H9 (cell line): ENCODE data around the gene GRXCR2. TPM values are rescaled to one million over a fixed set of nuclear protein-coding genes. Genes with fewer than 3 reads are reported as not detected.

Experiments used
- DNase-seq: peaks from one replicate; pipeline ENCODE4 v3.0.0-alpha.2; 2017
- H2AFZ ChIP-seq: one replicate; pipeline ENCODE4 v1.6.1; 2013; ENCODE audit warnings: mild to moderate bottlenecking, low read length, control low read depth, moderate library complexity
- H2AK5ac ChIP-seq: 2 replicates; pipeline ENCODE4 v1.6.1; 2013; ENCODE audit warnings: low read length, control low read depth, mixed read lengths; ENCODE audit not compliant: insufficient read length
- H2BK120ac ChIP-seq: one replicate; pipeline ENCODE4 v1.6.1; 2013; ENCODE audit warnings: low read depth, mild to moderate bottlenecking, low read length, control low read depth, inconsistent platforms; ENCODE audit not compliant: poor library complexity, severe bottlenecking
- H2BK12ac ChIP-seq: 2 replicates; pipeline ENCODE4 v1.6.1; 2013; ENCODE audit warnings: low read length, control low read depth, mixed read lengths, low read depth; ENCODE audit not compliant: insufficient read length
- H2BK15ac ChIP-seq: 2 replicates; pipeline ENCODE4 v1.6.1; 2013; ENCODE audit warnings: low read depth, low read length, control low read depth
- H2BK20ac ChIP-seq: one replicate; pipeline ENCODE4 v1.6.1; 2013; ENCODE audit warnings: low read depth, mild to moderate bottlenecking, low read length, control low read depth, inconsistent platforms; ENCODE audit not compliant: poor library complexity, severe bottlenecking
- H2BK5ac ChIP-seq: 2 replicates; pipeline ENCODE4 v1.6.1; 2013; ENCODE audit warnings: low read length, control low read depth, mixed read lengths; ENCODE audit not compliant: insufficient read length
- H3K14ac ChIP-seq: 2 replicates; pipeline ENCODE4 v1.6.1; 2013; ENCODE audit warnings: low read length, control low read depth; ENCODE audit not compliant: insufficient read depth
- H3K18ac ChIP-seq: 2 replicates; pipeline ENCODE4 v1.6.1; 2013; ENCODE audit warnings: low read depth, mild to moderate bottlenecking, mixed read lengths, low read length, control low read depth; ENCODE audit not compliant: insufficient read length
- H3K23ac ChIP-seq: 2 replicates; pipeline ENCODE4 v1.6.1; 2013; ENCODE audit warnings: low read length, control low read depth, mixed read lengths, low read depth; ENCODE audit not compliant: insufficient read length
- H3K23me2 ChIP-seq: 2 replicates; pipeline ENCODE4 v1.6.1; 2013; ENCODE audit warnings: low read depth, mild to moderate bottlenecking, mixed read lengths, low read length, control low read depth; ENCODE audit not compliant: insufficient read length, poor library complexity, severe bottlenecking
- H3K27ac ChIP-seq: 2 replicates; pipeline ENCODE4 v1.5.1; 2013; ENCODE audit warnings: low read length, control low read depth, mixed read lengths, low read depth; ENCODE audit not compliant: insufficient read length
- H3K27me3 ChIP-seq: 2 replicates; pipeline ENCODE4 v1.6.1; 2013; ENCODE audit warnings: low read length, control low read depth, inconsistent platforms; ENCODE audit not compliant: insufficient read depth
- H3K4ac ChIP-seq: 2 replicates; pipeline ENCODE4 v1.6.1; 2013; ENCODE audit warnings: low read depth, mild to moderate bottlenecking, control low read depth, inconsistent platforms, low read length, moderate library complexity
- H3K4me1 ChIP-seq: 2 replicates; pipeline ENCODE4 v1.6.1; 2013; ENCODE audit warnings: low read length, control low read depth, inconsistent platforms; ENCODE audit not compliant: insufficient read depth
- H3K4me2 ChIP-seq: 2 replicates; pipeline ENCODE4 v1.6.1; 2013; ENCODE audit warnings: low read length, control low read depth, mixed read lengths; ENCODE audit not compliant: insufficient read length, insufficient read depth
- H3K56ac ChIP-seq: 2 replicates; pipeline ENCODE4 v1.6.1; 2013; ENCODE audit warnings: low read depth, mild to moderate bottlenecking, mixed read lengths, low read length, control low read depth; ENCODE audit not compliant: insufficient read length
- H3K79me1 ChIP-seq: 2 replicates; pipeline ENCODE4 v1.6.1; 2013; ENCODE audit warnings: low read depth, mild to moderate bottlenecking, moderate library complexity, low read length, control low read depth, inconsistent platforms; ENCODE audit not compliant: insufficient read depth, poor library complexity, severe bottlenecking
- H3K79me2 ChIP-seq: 2 replicates; pipeline ENCODE4 v1.6.1; 2013; ENCODE audit warnings: low read length, control low read depth, inconsistent platforms; ENCODE audit not compliant: insufficient read depth
- H3K9ac ChIP-seq: 2 replicates; pipeline ENCODE4 v1.6.1; 2013; ENCODE audit warnings: low read length, control low read depth, mixed read lengths; ENCODE audit not compliant: insufficient read length; ENCODE audit errors: extremely low read depth
- H3K9me3 ChIP-seq: one replicate; pipeline ENCODE4 v1.6.1; 2013; ENCODE audit warnings: low read depth, low read length, inconsistent platforms; ENCODE audit not compliant: control insufficient read depth
- H3T11ph ChIP-seq: one replicate; pipeline ENCODE4 v1.6.1; 2013; ENCODE audit warnings: mild to moderate bottlenecking, low read length, control low read depth, inconsistent platforms
- H4K20me1 ChIP-seq: one replicate; pipeline ENCODE4 v1.6.1; 2013; ENCODE audit not compliant: control insufficient read depth, insufficient read length, insufficient read depth
- H4K5ac ChIP-seq: 2 replicates; pipeline ENCODE4 v1.6.1; 2013; ENCODE audit warnings: low read depth, mild to moderate bottlenecking, mixed read lengths, low read length, control low read depth; ENCODE audit not compliant: insufficient read length
- H4K8ac ChIP-seq: replicated peaks from 2 replicates; pipeline ENCODE4 v1.6.1; 2013; ENCODE audit warnings: low read length, control low read depth, mixed read lengths, low read depth; ENCODE audit not compliant: insufficient read length
- H4K91ac ChIP-seq: 2 replicates; pipeline ENCODE4 v1.6.1; 2013; ENCODE audit warnings: low read depth, mild to moderate bottlenecking, moderate library complexity, mixed read lengths, low read length, control low read depth; ENCODE audit not compliant: insufficient read length
- H3K27ac Mint-ChIP-seq, 3 experiments: 2 replicates in 2 of 3; 3 replicates in 1 of 3; pipeline ENCODE4 v1.8.0; 2020 to 2021; ENCODE audit warnings: mixed read lengths in 3 of 3, mild to moderate bottlenecking in 1 of 3, moderate library complexity in 1 of 3
- H3K27me3 Mint-ChIP-seq: 2 replicates; pipeline ENCODE4 v1.8.0; 2021; ENCODE audit warnings: low read depth, mild to moderate bottlenecking, moderate library complexity, mixed read lengths
- H3K36me3 Mint-ChIP-seq, 3 experiments: 2 replicates in 2 of 3; 3 replicates in 1 of 3; pipeline ENCODE4 v1.8.0; 2020 to 2021; ENCODE audit warnings: low read depth in 3 of 3, mixed read lengths in 3 of 3; ENCODE audit not compliant: insufficient read depth in 1 of 3
- H3K4me1 Mint-ChIP-seq, 2 experiments: 2 replicates each; pipeline ENCODE4 v1.8.0; 2020; ENCODE audit warnings: mixed read lengths in 2 of 2
- H3K4me3 Mint-ChIP-seq, 2 experiments: 2 replicates in 1 of 2; 3 replicates in 1 of 2; pipeline ENCODE4 v1.8.0; 2020 to 2021; ENCODE audit warnings: mild to moderate bottlenecking in 2 of 2, mixed read lengths in 2 of 2, moderate library complexity in 1 of 2
- H3K9me3 Mint-ChIP-seq, 2 experiments: 2 replicates in 1 of 2; 3 replicates in 1 of 2; pipeline ENCODE4 v1.8.0; 2020; ENCODE audit warnings: mild to moderate bottlenecking in 2 of 2, mixed read lengths in 2 of 2, moderate library complexity in 1 of 2
- CTCF ChIP-seq: fragments of 200-600 bp; sonication (generic); conservative IDR thresholded peaks from 3 replicates; pipeline ENCODE4 v1.8.0; 2021; ENCODE audit warnings: antibody characterized with exemption, mild to moderate bottlenecking
- WGBS: extraction: QIAGEN DNeasy Blood & Tissue Kit; methylation state at CpG from one replicate; pipeline ENCODE4 v1.1.7; 2013; ENCODE audit warnings: missing lambda C conversion rate, low lambda C conversion rate, mixed read lengths; ENCODE audit not compliant: insufficient read length; ENCODE audit errors: extremely low coverage; 5-methylcytosine and 5-hydroxymethylcytosine counted together
- total RNA-seq: library from RNA; stranded (reverse); gene quantifications from 2 replicates; pipeline ENCODE4 v1.2.1, GENCODE V29; 2021

Gene GRXCR2
- total RNA-seq, 1 experiment from 2014 or later = not detected

- DNase-seq = no peak
- Histone ChIP-seq H3K27ac (no peak overlapping the region), H2BK20ac (no peak overlapping the region), H3K4me1 (no peaks in the 10 kb centered on the region), H2BK120ac (no peak overlapping the region), H2AK5ac (no peak overlapping the region), H2BK15ac (no peak overlapping the region), H4K8ac (no peak overlapping the region), H3K9ac (no peak overlapping the region), H3K79me2 (no peaks in the 10 kb centered on the region), H2BK12ac (no peak overlapping the region), H3K23ac (no peak overlapping the region), H3K56ac (no peak overlapping the region), H4K20me1 (no peaks in the 10 kb centered on the region), H3K79me1 (no peaks in the 10 kb centered on the region), H3K4me2 (no peak overlapping the region), H3K27me3 (no peaks in the 10 kb centered on the region), H3K4ac (no peak overlapping the region), H3K18ac (no peak overlapping the region), H3K9me3 (no peaks in the 10 kb centered on the region), H3K14ac (no peak overlapping the region), H3T11ph (no peak overlapping the region), H4K91ac (no peak overlapping the region), H4K5ac (no peak overlapping the region), H2AFZ (no peak overlapping the region), H3K23me2 (no peaks in the 10 kb centered on the region), H2BK5ac (no peak overlapping the region)
- Mint-ChIP-seq H3K27ac (no peak overlapping the region), H3K4me1 (peaks cover 0 to 5% of the 10 kb centered on the region in 2 experiments; a peak in 1 of 4 replicates), H3K9me3 (no peaks in the 10 kb centered on the region), H3K4me3 (no peak overlapping the region), H3K36me3 (no peaks in the 10 kb centered on the region), H3K27me3 (no peaks in the 10 kb centered on the region)
- no CpG with 5 or more reads among the region's 1 CpG for WGBS
- no peak for TF ChIP-seq CTCF
These were observed 59.9 kb downstream of the GRXCR2 start for GRCh38 chr5:145812877-145813276.
